ENCODE results near the gene MAP3K9. TPM values are rescaled to one million over a fixed set of nuclear protein-coding genes. Genes with fewer than 3 reads are reported as not detected.

The MAP3K9 gene
- total and polyA plus RNA-seq, 10 of the 15 experiments (the other 5 are each of a cell fraction or from before 2014, with no cell fraction given) = 0.48 to 7.9 (median 2.9) TPM

GRCh38 chr14:70735043-70735442 lies 74.3 kb downstream of the MAP3K9 start (continued):
- no peak for TF ChIP-seq ZNF687 (IDR thresholded peaks at IDR 0.05)
- no peak for TF ChIP-seq ZNF24 (IDR thresholded peaks at IDR 0.05)
- no peak for TF ChIP-seq LARP7 (IDR thresholded peaks at IDR 0.05)
- no peak for TF ChIP-seq CBX3 (IDR thresholded peaks at IDR 0.05; ENCODE audit: borderline replicate concordance, low read depth)
- no peak for TF ChIP-seq RCOR1 (conservative IDR thresholded peaks at IDR 0.05; ENCODE audit: low read depth, low read length)
- TF ChIP-seq RB1 (IDR thresholded peaks at IDR 0.05; ENCODE audit: borderline replicate concordance) = no peak
- TF ChIP-seq TCF3 (IDR thresholded peaks at IDR 0.05; ENCODE audit: borderline replicate concordance, insufficient read depth, low read depth, low read length) = no peak

GRCh38 chr14:70731447-70732239 lies 77.7 kb downstream of the MAP3K9 start:
- Histone ChIP-seq H3K36me3 (ENCODE audit: control insufficient read depth in 2 of 2, insufficient read depth in 2 of 2, low read length in 1 of 2) (peaks cover 2 to 13% of the 10 kb centered on the region in 2 experiments), H4K20me1 (ENCODE audit: control insufficient read depth, insufficient read depth) (no peaks in the 10 kb centered on the region), H3K27ac (ENCODE audit: control insufficient read depth, insufficient read depth) (no peak overlapping the region), H3K9ac (ENCODE audit: control insufficient read depth, insufficient read depth, low read length) (no peak overlapping the region), H3K4me1 (ENCODE audit: control insufficient read depth, insufficient read depth, low read length) (no peaks in the 10 kb centered on the region), H3K27me3 (replicated peaks in 1 of 2; ENCODE audit: control insufficient read depth in 2 of 2, insufficient read depth in 2 of 2, low read length in 1 of 2) (no peaks in the 10 kb centered on the region), H3K4me2 (ENCODE audit: control insufficient read depth, insufficient read depth) (no peak overlapping the region), H3K4me3 (no peak overlapping the region), H2AFZ (ENCODE audit: control insufficient read depth, low read depth, low read length) (no peak overlapping the region), H3K9me3 (replicated peaks; ENCODE audit: control insufficient read depth, insufficient read depth, low read length) (no peaks in the 10 kb centered on the region), H3K79me2 (ENCODE audit: control insufficient read depth, insufficient read depth, low read length) (no peaks in the 10 kb centered on the region)
- intact Hi-C loops (cut with micrococcal nuclease; ENCODE audit: unreplicated experiment) = no loop called here
- ChIA-PET SMC1A (ENCODE audit: uncharacterized antibody, unreplicated experiment) (no interaction called here), POLR2A (no interaction called here), RAD21 (ENCODE audit: unreplicated experiment) (no interaction called here), CTCF (no interaction called here)
- ATAC-seq (no peak), FAIRE-seq (no peak), DNase-seq (ENCODE audit: low read depth, low spot score) (no peak)
- no TSS peak for BruUV-seq (replicated peaks)
- in situ Hi-C loops (cut with MboI) = no loop called here
- WGBS (ENCODE audit: insufficient coverage, insufficient replicate concordance, low lambda C conversion rate, missing lambda C conversion rate) = 65% methylated on average over 7 of the region's 7 CpGs
- TF ChIP-seq YBX1 (IDR thresholded peaks at IDR 0.05) = no peak
- TF ChIP-seq USF1 (IDR thresholded peaks at IDR 0.05; ENCODE audit: borderline replicate concordance, extremely low read length, insufficient read depth, low read depth, low read length) = no peak
- no peak for TF ChIP-seq E2F8 (IDR thresholded peaks at IDR 0.05; ENCODE audit: low read depth, partially characterized antibody)
- TF ChIP-seq SMARCA5 (IDR thresholded peaks at IDR 0.05) = no peak
- TF ChIP-seq ATF2 (IDR thresholded peaks at IDR 0.05; ENCODE audit: low read length) = no peak
- no peak for TF ChIP-seq POU2F2 (IDR thresholded peaks at IDR 0.05; ENCODE audit: borderline replicate concordance, low read depth, low read length)
- no peak for TF ChIP-seq CHD1 (IDR thresholded peaks at IDR 0.05; ENCODE audit: low read depth, low read length)
